Large intestine (tissue), 12 donors: ENCODE data around the gene RNF114. TPM values are rescaled to one million over a fixed set of nuclear protein-coding genes. Genes with fewer than 3 reads are reported as not detected.

Source experiments
- DNase-seq, 2 donors: peaks; one replicate each; pipeline versions ENCODE4 v3.0.0 to v3.0.0-alpha.2; 2013
- H3K27ac ChIP-seq: one replicate; pipeline ENCODE4 v1.5.1; 2013; ENCODE audit warnings: low read length
- H3K27me3 ChIP-seq: 2 replicates; pipeline ENCODE4 v1.6.1; 2013; ENCODE audit warnings: low read length; ENCODE audit not compliant: control insufficient read depth, insufficient read depth
- H3K36me3 ChIP-seq: 2 replicates; pipeline ENCODE4 v1.6.1; 2013; ENCODE audit warnings: low read length; ENCODE audit not compliant: control insufficient read depth, insufficient read depth
- H3K4me1 ChIP-seq: one replicate; pipeline ENCODE4 v1.6.1; 2013; ENCODE audit warnings: low read length; ENCODE audit not compliant: control insufficient read depth, insufficient read depth
- H3K4me3 ChIP-seq: one replicate; pipeline ENCODE4 v1.5.1; 2013; ENCODE audit warnings: low read length
- H3K9me3 ChIP-seq: one replicate; pipeline ENCODE4 v1.6.1; 2013; ENCODE audit warnings: mild to moderate bottlenecking, low read depth, low read length, moderate library complexity; ENCODE audit not compliant: control insufficient read depth
- WGBS: methylation state at CpG from one replicate; pipeline ENCODE4 v1.1.5; 2013; ENCODE audit warnings: low lambda C conversion rate; ENCODE audit not compliant: insufficient coverage; 5-methylcytosine and 5-hydroxymethylcytosine counted together
- long read RNA-seq, 11 donors: transcript quantifications; one replicate each; lab custom pipeline, GENCODE V29; 2026
- polyA plus RNA-seq: library from polyadenylated mRNA; unstranded; fragments of 120-200 nt; gene quantifications from one replicate; pipeline ENCODE4 v1.2.1, GENCODE V29; 2013

The RNF114 gene, protein sequence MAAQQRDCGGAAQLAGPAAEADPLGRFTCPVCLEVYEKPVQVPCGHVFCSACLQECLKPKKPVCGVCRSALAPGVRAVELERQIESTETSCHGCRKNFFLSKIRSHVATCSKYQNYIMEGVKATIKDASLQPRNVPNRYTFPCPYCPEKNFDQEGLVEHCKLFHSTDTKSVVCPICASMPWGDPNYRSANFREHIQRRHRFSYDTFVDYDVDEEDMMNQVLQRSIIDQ
- 125 TPM for polyA plus RNA-seq
- long read RNA-seq, donor 1, transcript RNF114-201 (6 exons, 2,503 nt) = major isoform, 26 of 32 reads
- long read RNA-seq, donor 1, partial matches to known transcripts = 0 of 32 reads
- long read RNA-seq, donor 1, other reads (novel, unspliced or antisense) = 0 of 32 reads
- long read RNA-seq, donor 2, transcript RNF114-201 (6 exons, 2,503 nt) = major isoform, 38 of 70 reads
- long read RNA-seq, donor 2, transcript RNF114-207 (4 exons, 2,006 nt) = minor isoform, 15 of 70 reads
- long read RNA-seq, donor 2, transcript RNF114-206 (2 exons, 565 nt) = minor isoform, 10 of 70 reads
- long read RNA-seq, donor 2, partial matches to known transcripts = 7 of 70 reads
- long read RNA-seq, donor 2, other reads (novel, unspliced or antisense) = 0 of 70 reads
- long read RNA-seq, donor 3, transcript RNF114-206 (2 exons, 565 nt) = minor isoform, 5 of 78 reads
- long read RNA-seq, donor 3, transcript RNF114-207 (4 exons, 2,006 nt) = minor isoform, 9 of 78 reads
- long read RNA-seq, donor 3, transcript RNF114-201 (6 exons, 2,503 nt) = major isoform, 57 of 78 reads
- long read RNA-seq, donor 3, partial matches to known transcripts = 6 of 78 reads
- long read RNA-seq, donor 3, other reads (novel, unspliced or antisense) = 0 of 78 reads
- long read RNA-seq, donor 4, partial matches to known transcripts = 0 of 4 reads
- long read RNA-seq, donor 4, other reads (novel, unspliced or antisense) = 0 of 4 reads
- long read RNA-seq, donor 5, transcript RNF114-201 (6 exons, 2,503 nt) = major isoform, 15 of 17 reads
- long read RNA-seq, donor 5, partial matches to known transcripts = 0 of 17 reads
- long read RNA-seq, donor 5, other reads (novel, unspliced or antisense) = 0 of 17 reads
- long read RNA-seq, donor 6, transcript RNF114-201 (6 exons, 2,503 nt) = major isoform, 35 of 43 reads
- long read RNA-seq, donor 6, transcript RNF114-207 (4 exons, 2,006 nt) = minor isoform, 7 of 43 reads
- long read RNA-seq, donor 6, partial matches to known transcripts = 0 of 43 reads
- long read RNA-seq, donor 6, other reads (novel, unspliced or antisense) = 0 of 43 reads
- long read RNA-seq, donor 7, transcript RNF114-201 (6 exons, 2,503 nt) = major isoform, 17 of 28 reads
- long read RNA-seq, donor 7, partial matches to known transcripts = 7 of 28 reads
- long read RNA-seq, donor 7, other reads (novel, unspliced or antisense) = 0 of 28 reads
- long read RNA-seq, donor 8, transcript RNF114-206 (2 exons, 565 nt) = minor isoform, 7 of 91 reads
- long read RNA-seq, donor 8, transcript RNF114-201 (6 exons, 2,503 nt) = major isoform, 44 of 91 reads
- long read RNA-seq, donor 8, transcript RNF114-207 (4 exons, 2,006 nt) = minor isoform, 7 of 91 reads
- long read RNA-seq, donor 8, partial matches to known transcripts = 33 of 91 reads
- long read RNA-seq, donor 8, other reads (novel, unspliced or antisense) = 0 of 91 reads
- long read RNA-seq, donor 9, transcript RNF114-201 (6 exons, 2,503 nt) = major isoform, 25 of 36 reads
- long read RNA-seq, donor 9, partial matches to known transcripts = 5 of 36 reads
- long read RNA-seq, donor 9, other reads (novel, unspliced or antisense) = 0 of 36 reads
- long read RNA-seq, donor 10, transcript RNF114-201 (6 exons, 2,503 nt) = major isoform, 46 of 74 reads
- long read RNA-seq, donor 10, transcript RNF114-207 (4 exons, 2,006 nt) = minor isoform, 10 of 74 reads
- long read RNA-seq, donor 10, partial matches to known transcripts = 12 of 74 reads
- long read RNA-seq, donor 10, other reads (novel, unspliced or antisense) = 0 of 74 reads
- long read RNA-seq, donor 11, transcript RNF114-201 (6 exons, 2,503 nt) = major isoform, 27 of 32 reads
- long read RNA-seq, donor 11, partial matches to known transcripts = 0 of 32 reads
- long read RNA-seq, donor 11, other reads (novel, unspliced or antisense) = 0 of 32 reads

DNA sequence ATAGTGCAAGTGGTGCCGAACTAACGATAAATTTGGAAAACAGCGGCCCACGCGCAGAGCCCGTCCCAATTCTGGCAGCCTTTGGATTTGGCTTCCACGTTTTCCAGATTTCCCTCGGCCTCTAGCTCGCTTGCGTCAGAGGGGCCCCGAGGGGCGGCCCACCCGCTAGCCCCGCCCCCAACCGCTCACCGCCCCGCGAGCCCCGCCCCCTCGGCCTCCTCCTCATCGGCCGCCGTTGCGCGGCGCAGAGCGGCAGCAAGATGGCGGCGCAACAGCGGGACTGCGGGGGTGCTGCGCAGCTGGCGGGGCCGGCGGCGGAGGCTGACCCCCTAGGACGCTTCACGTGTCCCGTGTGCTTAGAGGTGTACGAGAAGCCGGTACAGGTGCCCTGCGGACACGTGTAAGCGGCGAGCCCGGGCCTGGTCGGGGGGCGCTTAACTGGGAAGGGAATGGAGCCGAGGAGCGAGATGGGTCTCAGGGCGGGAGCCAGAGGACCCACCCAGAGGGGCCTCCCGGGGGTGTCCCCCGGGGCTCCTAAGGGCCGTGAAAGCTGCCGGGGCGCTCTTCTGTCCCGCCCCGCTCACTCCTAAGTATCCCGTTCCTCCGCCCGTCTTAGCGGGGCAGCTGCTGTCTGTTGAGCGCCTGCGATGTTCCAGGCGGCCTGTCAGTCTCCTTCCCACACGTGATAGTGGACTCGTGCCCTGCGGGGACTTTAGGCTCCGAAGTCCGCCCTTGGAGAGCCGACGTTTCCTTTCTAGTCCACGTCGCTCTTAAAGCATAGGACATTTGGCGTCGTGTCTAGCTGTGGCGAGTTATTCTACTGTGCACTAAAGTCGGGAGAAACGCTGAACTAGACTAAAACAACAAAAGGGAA is at the start of gene RNF114:
Gene RNF114 (plus strand): TSS at position 245 of the 874 bp plus-strand sequence. CDS start 16 bp downstream, at position 261.
- peaks cover 20% of the 10 kb centered on the region for H3K36me3 ChIP-seq
- H3K27me3 ChIP-seq = no peaks in the 10 kb centered on the region
- peaks cover 17% of the 10 kb centered on the region for H3K4me1 ChIP-seq
- WGBS = no CpG with 5 or more reads among the region's 79 CpGs
- no peaks in the 10 kb centered on the region for H3K9me3 ChIP-seq
- peak; percentile 82 to 87 for DNase-seq
- H3K4me3 ChIP-seq = peak within 1 kb of the TSS; percentile 94
- peak within 1 kb of the TSS; percentile 94 for H3K27ac ChIP-seq

DNA sequence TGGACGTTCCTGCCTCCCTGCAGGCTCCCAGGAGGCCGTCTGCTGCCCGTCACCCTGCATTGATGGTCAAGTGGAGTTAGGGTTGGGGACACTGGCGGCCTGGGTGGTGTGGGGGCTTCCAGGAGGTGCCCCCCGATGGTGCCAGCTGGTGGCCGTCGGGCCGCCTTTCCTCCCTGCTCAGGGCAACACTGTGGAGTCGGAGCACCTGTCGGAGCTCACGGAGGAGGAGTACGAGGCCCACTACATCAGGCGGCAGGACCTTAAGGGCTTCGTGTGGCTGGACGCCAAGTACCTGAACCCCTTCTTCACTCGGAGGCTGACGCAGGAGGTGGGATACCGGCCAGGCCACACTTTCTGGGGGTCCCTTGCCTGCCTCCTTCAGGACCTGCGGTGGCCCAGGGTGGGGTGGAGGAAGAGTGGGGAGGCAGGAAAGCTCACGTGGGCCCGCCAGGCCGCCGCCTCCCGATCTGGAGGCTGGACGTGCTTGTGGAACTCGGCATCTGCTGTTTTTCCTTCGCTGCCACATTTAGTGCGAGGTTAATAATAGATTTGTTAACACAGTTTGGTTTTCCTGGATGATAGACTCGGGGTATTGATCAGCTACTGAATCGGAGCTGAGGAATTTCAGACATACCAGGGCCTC is 49.5 kb upstream of the RNF114 start:
- Histone ChIP-seq H3K27ac (no peak overlapping the region), H3K36me3 (peaks cover 59% of the 10 kb centered on the region)

DNA sequence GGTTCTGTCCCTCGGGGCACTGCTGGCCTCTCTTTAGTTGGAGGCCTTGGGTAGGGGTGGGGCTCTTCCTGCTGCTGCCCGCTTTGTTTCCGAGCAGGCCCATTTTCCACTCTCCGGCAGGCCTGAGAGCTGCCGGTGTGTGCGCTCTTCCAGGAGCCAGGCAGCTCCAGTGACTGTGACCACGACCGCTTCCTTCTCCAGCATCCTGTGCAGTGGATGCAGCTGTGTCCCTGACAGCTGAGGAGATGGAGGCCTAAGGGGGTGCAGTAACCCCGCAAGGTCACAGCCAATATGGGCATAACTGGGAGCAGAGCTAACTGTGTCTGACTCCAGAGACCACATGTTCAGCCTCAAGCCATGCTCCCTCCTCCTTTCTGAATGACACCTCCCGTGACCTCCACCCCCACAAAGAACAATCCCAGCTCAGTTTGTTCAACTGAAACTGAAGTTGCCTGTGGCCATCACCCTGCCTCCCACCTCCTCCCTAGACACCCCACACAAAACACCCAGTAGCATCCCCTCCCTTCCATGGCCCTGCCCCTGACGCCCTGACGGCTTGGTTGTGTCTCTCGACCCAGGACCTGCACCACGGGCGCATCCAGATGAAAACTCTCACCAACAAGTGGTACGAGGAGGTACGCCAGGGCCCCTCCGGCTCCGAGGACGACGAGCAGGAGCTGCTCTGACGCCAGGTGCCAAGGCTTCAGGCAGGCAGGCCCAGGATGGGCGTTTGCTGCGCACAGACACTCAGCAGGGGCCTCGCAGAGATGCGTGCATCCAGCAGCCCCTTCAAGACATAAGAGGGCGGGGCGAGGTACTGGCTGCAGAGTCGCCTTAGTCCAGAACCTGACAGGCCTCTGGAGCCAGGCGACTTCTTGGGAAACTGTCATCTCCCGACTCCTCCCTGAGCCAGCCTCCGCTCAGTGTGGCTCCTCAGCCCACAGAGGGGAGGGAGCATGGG is 48.7 kb upstream of the RNF114 start:
- Histone ChIP-seq H3K27me3 (no peaks in the 10 kb centered on the region), H3K27ac (no peak overlapping the region), H3K36me3 (peaks cover 52% of the 10 kb centered on the region), H3K4me3 (no peak overlapping the region), H3K4me1 (peaks cover 4% of the 10 kb centered on the region), H3K9me3 (no peaks in the 10 kb centered on the region)
- no CpG with 5 or more reads among the region's 32 CpGs for WGBS
- DNase-seq = no peak

More for the DNA sequence above, 49.5 kb upstream of the RNF114 start:
- Histone ChIP-seq H3K4me3 (no peak overlapping the region), H3K27me3 (no peaks in the 10 kb centered on the region), H3K4me1 (peaks cover 4% of the 10 kb centered on the region), H3K9me3 (no peaks in the 10 kb centered on the region)
- WGBS = 100% methylated on average over 2 of the region's 30 CpGs
- no peak for DNase-seq

DNA sequence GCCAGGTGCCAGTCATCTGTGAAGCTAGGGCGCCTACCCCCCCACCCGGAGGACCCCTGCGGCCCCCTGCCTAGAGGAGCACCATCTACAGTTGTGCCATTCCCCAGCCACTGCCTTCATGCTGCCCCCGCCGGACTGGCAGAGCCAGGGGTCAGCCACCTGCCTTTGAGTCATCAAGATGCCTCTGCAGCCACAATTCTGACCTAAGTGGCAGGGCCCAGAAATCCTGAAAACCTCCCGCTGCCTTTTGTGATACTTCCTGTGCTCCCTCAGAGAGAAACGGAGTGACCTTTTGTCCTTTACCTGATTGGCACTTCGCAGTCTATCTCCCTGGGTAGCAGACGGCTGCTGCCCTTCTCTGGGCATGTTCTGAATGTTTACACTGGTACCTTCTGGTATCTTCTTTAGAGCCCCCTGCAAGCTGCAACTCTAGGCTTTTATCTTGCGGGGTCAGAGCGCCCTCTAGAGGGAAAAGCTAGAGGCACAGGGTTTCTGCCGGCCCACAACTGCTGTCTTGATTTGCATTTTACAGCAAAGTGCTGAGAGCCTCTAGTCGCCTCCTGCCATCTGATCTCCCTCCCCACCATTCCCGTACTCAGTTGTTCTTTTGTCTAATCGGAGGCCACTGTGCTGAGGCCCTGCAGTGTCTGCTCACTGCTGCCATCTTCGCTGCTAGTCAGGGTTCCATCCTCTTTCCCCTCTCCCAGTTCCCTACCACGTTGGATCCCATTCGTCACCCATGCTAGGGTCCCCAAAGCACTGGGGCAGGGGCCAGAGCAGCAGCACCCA is 47.8 kb upstream of the RNF114 start:
- peak in 1 of 2 donors; percentile 42 for DNase-seq
- Histone ChIP-seq H3K4me3 (no peak overlapping the region), H3K9me3 (no peaks in the 10 kb centered on the region), H3K27ac (no peak overlapping the region), H3K4me1 (peaks cover 7% of the 10 kb centered on the region), H3K27me3 (no peaks in the 10 kb centered on the region), H3K36me3 (peaks cover 47% of the 10 kb centered on the region)
- WGBS = no CpG with 5 or more reads among the region's 18 CpGs

DNA sequence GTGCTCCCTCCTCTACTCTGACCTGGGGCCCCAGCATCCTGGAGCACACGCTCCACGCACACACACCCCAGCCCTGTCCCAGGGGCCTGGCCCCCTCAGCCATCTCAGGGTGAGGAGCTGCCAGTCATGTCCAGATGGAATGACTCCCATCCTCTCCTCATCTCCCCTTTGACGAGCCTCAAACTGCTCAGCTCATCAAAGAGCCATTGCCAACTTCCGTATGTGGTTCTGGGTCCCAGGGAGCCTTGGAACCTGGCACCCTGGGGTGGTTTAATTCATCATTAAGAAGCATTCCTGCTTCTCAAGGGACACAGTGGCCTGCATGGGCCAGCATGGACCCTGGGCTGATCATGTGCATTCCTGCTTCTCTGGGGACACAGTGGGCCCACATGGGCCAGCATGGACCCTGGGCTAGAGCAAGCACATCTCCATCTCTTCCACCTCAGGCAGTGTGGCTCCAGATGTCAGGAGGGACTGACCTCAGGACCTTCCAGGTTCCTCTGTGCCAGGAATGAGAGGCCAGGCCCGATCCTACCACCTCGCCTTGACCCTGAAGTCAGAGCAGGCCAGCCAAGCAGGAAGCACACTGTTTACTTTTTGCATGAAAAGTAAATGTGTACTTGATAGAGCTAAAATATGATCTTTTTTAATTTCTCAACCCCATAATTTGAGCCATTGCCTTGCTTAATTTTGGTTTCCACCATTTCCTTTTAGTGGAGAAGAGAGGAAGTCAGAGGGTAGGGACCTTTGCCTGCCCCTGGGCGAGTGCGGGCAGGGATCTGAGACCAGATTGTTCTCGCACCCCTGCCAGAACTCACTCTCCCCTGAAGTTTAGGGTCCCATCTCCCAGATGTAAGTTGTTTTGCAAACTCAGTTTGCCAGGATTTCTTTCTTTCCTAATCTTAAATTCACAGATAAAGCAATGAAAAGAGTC is 46.9 kb upstream of the RNF114 start:
- no CpG with 5 or more reads among the region's 9 CpGs for WGBS

DNA sequence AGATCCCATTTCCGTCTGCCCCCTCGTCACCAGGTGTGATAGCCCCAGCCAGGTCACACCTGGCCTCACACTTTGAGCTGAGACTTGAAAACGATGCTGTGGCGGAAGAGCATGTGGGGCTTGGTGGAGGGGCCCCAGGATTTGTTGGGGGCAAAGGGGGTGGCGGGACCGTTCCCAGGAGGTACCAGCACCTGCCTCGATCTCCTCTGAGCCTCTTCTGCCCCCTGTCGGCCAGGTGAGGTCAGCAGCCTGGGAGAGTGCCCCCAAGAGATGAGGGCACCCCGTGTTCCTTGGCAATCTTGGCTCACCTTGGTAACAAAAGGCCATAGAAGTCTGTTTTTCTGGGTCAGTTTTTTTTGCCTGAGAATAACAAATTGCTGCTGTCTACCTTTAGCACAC is 46.3 kb upstream of the RNF114 start:
- no peak overlapping the region for H3K27ac ChIP-seq
- WGBS = no CpG with 5 or more reads among the region's 9 CpGs
- no peak for DNase-seq

More for the DNA sequence above, 46.9 kb upstream of the RNF114 start:
- Histone ChIP-seq H3K4me1 (peaks cover 7% of the 10 kb centered on the region), H3K4me3 (no peak overlapping the region), H3K27me3 (no peaks in the 10 kb centered on the region), H3K9me3 (no peaks in the 10 kb centered on the region), H3K36me3 (peaks cover 40% of the 10 kb centered on the region), H3K27ac (no peak overlapping the region)
- no peak for DNase-seq

More for the DNA sequence above, 46.3 kb upstream of the RNF114 start:
- peaks cover 34% of the 10 kb centered on the region for H3K36me3 ChIP-seq
- no peaks in the 10 kb centered on the region for H3K27me3 ChIP-seq
- H3K9me3 ChIP-seq = no peaks in the 10 kb centered on the region
- no peak overlapping the region for H3K4me3 ChIP-seq
- peaks cover 7% of the 10 kb centered on the region for H3K4me1 ChIP-seq
